D721Med (cell line): Measurements from ENCODE around the gene PNMA6E.
"Not testable (repeated sequence)": the region's sequence is repeated elsewhere in the genome, so short reads cannot be mapped to it uniquely, and the experiment has no call there.

Experiments
- DNase-seq: peaks from one replicate; pipeline ENCODE4 v3.0.0; 2011; ENCODE audit warnings: low spot score; ENCODE audit not compliant: insufficient read length
- FAIRE-seq: peaks from 2 replicates; lab custom pipeline; 2011; peaks lifted over from hg19 to GRCh38; lab: Jason Lieb, UNC
- CTCF ChIP-seq: IDR thresholded peaks from 2 replicates; pipeline ENCODE4 v1.5.1; 2012; ENCODE audit warnings: mild to moderate bottlenecking, control low read depth; ENCODE audit not compliant: insufficient read depth; ENCODE audit errors: missing control alignments

PNMA6E gene

GRCh38 chrX:153407736-153408135, 6.6 kb upstream of the PNMA6E start:
- FAIRE-seq (no peak), DNase-seq (no peak)

GRCh38 chrX:153406903-153407302, 5.8 kb upstream of the PNMA6E start:
- no peak for TF ChIP-seq CTCF
- FAIRE-seq: no peak
- no peak for DNase-seq

More at GRCh38 chrX:153407736-153408135, 6.6 kb upstream of the PNMA6E start:
- no peak for TF ChIP-seq CTCF

- DNase-seq: no peak
- FAIRE-seq: no peak
- no peak for TF ChIP-seq CTCF
Observed at GRCh38 chrX:153406011-153406410, 4.9 kb upstream of the PNMA6E start.

- DNase-seq: no peak
- FAIRE-seq: no peak
- TF ChIP-seq CTCF: no peak
Observed at GRCh38 chrX:153405426-153405825, 4.3 kb upstream of the PNMA6E start.

GRCh38 chrX:153404333-153404732, 3.2 kb upstream of the PNMA6E start:
- not testable (repeated sequence) for FAIRE-seq, DNase-seq

GRCh38 chrX:153400146-153401132, 711 bp downstream of the PNMA6E start:
- peak; percentile 56 for DNase-seq
- no peak for FAIRE-seq
- peak; percentile 70 for TF ChIP-seq CTCF

GRCh38 chrX:153398275-153398960, 2.7 kb downstream of the PNMA6E start:
- DNase-seq (no peak), FAIRE-seq (no peak)
- no peak for TF ChIP-seq CTCF
